ENCODE measurements around the gene ARHGEF16.

Gene ARHGEF16

DNA sequence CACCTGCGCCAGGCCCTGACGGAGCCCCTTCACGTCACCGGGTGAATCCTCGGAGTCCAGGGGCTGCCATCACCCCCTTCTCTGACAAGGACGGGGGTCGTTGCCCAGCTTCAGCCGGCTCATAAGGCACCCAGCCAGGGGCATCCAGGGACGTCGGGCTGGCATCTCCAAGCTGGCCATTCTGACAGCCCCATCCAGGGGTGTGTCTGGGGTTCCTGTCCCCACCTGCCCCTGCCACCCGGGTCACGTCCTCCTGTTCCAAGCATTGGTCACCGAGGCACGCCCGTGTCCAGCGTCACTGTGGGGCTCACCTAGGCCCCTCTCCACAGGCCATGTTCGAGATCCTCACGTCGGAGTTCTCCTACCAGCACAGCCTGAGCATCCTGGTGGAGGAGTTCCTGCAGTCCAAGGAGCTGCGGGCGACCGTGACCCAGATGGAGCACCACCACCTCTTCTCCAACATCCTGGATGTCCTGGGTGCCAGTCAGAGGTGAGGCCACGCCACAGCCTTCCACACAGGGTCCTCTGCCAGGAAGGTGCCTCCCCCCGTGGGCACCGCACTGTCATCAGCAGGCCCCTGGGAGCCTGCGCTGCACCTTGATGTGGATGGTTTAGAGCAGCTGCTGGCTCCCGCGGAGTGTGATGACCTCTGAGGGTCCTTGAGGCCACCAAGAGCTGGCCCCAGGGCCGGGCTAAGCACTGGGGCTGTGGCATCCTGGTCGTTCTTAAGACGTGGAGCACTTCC, 14.8 kb downstream of the ARHGEF16 start:
- DNase-seq: no peak

DNA sequence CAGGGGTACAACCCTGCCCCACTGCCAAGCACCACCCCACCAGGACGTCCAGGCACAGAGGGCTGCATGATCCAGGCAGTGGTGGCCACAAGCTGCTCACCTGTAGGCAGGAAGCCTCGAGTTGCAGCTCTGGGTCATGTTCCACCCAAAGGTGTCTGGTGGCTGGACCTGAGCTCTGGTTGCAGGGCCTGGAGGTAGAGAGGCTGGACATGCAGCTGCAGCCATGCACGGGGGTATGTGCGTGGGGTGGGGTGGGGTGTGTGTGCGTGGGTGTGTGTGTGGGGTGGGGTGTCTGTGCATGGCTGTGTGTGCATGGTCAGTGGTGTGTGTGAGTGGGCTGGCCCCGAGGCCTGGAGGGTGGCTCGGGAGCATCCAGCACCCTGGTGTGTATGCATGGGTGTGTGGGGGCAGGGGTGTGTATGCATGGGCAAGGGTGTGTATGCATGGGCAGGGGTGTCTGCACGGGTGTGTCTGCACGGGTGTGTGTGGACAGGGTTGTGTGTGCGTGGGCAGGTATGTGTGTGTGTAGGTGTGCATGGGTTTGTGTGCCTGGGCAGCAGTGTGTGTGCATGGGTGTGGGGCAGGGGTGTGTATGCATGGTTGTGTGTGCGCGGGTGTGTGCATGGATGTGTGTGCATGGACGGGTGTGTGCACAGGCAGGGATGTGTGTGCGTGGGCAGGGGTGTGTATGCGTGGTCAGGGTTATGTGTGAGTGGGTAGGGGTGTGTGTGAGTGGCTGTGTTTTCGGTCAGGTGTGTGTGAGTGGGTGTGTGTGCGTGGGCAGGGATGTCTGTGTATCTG, 15.6 kb downstream of the ARHGEF16 start:
- DNase-seq: no peak

DNA sequence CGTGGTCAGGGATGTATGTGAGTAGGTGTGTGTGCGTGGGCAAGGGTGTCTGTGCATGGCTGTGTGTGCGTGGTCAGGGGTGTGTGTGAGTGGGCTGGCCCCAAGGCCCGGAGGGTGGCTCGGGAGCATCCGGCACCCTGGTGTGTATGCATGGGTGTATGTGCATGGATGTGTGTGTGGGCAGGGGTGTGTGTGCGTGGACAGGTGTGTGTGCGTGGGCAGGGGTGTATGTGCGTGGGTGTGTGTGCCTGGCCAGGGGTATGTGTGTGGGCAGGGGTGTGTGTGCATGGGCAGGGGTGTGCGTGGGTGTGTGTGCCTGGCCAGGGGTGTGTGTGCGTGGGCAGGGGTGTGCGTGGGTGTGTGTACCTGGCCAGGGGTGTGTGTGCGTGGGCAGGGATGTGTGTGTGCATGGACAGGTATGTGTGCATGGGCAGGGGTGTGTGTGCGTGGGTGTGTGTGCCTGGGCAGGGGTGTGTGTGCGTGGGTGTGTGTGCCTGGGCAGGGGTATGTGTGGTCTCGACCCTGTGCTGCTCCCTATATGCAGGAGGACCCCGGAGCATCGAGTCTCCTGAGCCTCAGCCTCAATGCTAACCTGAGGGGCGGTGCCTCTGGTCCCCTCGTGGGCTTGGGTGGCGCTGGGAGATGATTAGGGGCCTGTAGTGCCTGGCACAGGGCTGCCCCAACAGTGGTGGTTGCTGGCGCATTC, 16.3 kb downstream of the ARHGEF16 start:
- no peak for DNase-seq

DNA sequence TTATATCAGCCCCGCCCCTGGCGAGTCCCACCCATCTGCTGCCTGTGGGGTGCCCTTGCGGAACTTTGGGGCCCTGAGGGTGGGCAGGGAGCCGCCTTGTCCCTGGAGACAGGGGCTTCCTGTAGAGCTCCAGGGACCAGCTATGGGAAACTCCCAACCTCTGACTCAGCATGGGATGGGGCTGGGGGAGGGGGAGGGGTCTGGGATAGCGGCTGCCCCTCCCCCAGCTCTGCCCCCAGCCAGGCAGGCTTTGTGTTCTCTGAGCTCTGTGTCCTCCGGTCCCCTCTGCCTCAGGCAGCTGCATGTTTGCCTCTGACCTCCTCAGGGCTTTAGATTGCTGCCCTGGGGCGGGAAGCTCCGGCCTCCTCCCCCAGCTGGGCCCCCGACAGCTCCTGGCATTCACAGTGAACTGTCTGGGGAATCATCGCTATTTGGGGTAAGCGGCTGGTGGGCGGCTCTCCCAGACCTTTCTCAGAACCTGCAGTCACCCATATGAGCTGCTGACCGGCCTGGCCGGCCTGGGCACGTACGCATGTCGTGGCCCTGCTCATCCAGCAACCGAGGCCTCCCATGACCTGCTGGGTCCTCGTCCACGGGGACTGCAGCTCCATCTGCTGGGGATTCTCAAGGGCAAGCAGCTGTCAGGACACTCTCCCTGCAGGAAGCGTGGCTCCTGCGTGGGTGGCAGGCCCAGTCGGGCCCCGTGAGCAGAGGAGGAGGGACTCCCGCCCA, 17.1 kb downstream of the ARHGEF16 start:
- DNase-seq: no peak

DNA sequence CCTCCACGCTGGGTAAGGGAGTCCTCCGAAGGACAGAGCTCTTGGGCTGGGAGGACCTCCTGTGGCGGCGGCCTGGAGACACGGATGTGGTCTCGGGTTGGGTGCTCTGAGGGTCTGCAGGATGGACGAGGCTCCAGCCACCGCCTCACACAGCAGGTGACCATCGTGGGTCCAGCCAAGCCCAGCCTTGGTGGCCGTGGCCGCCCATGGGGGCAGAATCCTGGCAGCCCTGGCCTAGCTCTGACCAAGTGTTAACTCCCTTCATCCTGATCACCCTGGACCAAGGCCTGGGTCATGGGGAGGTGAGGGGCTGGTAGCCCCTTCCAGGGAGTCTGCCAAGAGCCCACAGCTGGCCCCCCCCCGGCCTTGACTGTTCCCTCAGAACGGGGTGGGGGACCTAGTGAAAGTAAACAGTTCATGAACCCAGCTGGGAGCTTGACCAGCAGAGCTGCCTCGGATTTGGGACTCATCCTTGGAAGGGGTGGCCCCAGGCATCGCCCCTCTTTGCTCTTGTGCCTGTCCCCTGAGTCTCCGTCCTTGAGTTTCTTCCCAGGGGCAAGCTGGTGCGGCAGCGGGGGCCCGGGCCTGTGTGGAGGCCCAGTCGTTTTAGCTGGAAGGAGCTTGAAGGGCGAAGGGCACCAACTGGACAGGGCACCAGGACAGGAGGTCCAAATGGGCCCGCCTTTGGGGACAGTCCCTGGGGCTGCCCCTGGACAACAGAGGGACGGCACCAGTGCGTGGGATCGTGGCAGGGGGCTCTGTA, 17.8 kb downstream of the ARHGEF16 start:
- DNase-seq: no peak

DNA sequence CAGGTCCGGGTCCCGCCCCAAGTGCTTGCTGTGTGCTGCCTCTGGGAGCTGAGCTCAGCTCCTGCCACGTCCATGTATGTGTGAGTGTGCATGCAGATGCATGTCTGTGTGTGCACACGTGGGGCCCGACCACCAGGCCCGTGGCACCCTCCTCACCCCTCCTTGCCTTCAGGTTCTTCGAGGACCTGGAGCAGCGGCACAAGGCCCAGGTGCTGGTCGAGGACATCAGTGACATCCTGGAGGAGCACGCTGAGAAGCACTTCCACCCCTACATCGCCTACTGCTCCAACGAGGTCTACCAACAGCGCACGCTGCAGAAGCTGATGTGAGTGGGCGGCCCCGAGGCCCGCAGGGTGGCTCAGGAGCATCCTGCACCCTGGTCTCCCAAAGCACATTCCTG, 18.4 kb downstream of the ARHGEF16 start:
- no peak for DNase-seq

DNA sequence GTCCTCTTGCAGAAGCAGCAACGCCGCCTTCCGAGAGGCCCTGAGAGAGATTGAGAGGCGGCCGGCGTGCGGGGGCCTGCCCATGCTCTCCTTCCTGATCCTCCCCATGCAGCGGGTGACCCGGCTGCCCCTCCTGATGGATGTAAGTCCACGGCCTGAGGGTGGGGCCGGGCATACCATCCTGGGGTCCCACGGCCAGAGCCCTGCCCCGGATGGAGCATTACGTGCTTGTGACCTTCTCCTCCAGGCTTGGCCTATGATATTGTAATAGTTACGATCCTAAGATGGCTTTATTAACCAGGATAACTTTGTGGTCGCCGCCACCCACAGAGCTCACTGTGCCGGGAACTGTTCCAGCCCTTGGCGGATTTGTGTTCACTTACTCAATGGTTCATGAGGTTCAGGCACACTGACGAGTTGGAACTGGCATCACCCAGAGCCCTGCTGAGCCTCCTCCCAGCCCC, 18.9 kb downstream of the ARHGEF16 start:
- DNase-seq: no peak

DNA sequence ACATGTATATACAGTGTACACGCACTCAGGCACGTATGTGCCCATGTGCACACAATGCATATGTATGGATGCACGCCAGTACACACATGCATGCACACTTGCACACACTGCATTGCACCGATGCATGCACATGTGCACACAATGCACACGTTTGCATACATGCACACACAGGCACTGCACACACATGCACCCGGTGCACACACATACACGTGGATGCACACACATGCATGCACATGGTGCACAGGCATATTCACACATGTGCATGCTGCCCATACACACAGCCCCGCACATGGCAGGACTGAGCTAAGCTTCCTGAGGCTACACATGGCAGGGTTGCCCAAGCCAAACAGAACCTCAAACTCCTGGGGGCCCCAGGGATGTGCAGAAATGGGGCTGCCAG, 19.6 kb downstream of the ARHGEF16 start:
- DNase-seq: no peak

DNA sequence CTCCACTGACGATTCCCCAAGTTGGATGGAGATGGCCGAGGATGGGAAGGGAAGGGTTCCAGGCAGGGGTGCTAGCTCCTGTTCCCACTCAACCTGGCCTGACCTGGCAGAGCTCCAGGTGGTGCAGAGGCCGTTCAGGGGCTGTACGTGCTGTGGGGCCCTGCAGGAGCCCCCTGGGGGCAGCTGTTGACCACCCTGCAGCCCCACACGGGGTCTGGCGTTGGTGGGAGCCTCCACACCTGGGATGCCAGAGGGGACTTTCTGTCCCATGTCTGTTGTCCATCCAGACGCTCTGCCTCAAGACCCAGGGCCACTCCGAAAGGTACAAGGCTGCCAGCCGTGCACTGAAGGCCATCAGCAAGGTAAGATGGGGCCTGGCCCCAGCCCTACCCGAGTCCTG, 20.0 kb downstream of the ARHGEF16 start:
- no peak for DNase-seq

DNA sequence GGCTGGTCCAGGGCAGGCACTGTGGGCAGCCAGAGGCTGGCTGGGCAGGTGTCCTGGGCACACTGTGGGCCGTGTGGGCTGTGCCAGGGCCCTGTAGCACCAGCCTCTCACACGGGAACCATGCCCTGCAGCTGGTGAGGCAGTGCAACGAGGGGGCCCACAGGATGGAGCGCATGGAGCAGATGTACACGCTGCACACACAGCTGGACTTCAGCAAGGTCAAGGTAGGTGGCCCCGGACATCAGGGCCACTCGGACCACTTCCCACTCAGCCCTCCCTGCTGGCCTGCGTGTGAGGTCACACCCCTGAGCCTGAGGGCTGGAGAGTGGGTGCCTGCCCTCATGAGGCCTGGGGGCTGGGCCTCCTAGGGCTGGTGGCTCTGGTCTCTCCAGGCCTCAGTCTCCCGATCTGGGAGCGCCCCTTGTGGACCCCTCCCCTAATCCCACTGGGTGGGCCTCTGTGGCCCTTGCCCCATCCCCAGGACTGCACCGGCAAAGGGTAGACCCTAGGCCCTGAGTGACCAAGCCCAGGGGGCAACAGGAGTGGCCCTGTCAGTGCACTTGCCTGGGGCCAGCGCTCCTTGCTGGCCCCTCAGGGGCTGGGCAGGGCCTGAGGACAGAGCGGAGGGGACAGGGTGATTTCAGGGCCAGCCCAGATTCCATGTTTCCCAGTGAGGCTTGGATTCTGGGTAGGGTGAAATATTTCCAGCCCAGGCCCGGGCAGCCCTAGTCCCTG, 21.5 kb downstream of the ARHGEF16 start:
- DNase-seq: no peak

DNA sequence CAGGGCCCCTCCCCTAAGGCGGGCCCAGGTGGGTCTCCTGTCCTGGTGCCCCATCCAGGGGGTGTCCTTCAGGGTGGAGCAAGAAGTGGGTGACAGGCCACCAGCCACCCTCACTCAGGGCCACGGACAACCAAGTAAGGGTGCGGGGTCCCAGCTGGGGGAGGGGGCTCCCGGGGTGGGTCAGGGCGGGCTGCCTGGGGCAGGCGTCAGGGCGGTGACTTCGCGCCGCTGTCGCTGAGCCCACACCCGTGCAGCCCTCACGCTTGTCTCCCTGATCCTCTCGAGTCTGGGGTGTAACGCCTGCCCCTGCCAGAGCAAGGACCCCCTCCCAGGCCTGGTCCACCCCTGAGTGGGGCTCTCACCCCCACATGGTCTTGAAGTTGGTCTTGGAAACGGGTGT, 22.2 kb downstream of the ARHGEF16 start:
- no peak for DNase-seq

DNA sequence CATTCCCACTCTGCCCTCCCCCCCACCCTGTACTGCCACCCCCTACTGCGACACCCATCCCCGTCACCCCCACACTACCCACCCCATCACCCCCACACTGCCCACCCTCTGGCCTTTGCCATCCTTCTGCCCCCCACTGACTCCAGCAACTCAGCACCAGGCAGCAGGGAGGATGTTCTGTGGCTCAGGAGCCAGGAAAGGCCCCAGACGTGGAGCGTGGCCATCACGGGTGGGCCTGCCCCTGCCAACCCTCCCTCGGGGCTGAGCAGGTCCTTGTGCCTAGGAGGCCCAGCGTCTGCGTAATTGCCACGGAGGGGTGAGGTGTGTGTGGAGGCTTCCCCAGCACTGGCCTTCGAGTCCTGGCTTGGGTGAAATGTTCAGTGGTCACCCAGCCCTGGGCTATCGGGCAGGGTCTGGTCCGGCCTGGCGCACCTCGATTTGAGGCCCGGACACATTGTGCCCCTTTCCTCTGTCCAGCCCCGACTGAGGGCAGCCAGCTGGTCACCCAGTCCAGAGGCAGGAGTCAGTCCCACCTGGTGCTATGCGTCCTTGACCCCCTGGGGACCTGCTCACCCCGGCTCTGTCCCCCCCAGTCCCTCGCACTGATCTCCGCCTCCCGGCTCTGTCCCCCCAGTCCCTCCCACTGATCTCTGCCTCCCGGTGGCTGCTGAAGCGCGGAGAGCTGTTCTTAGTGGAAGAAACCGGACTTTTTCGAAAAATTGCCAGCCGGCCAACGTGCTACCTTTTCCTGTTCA, 23.0 kb downstream of the ARHGEF16 start:
- DNase-seq: no peak

DNA sequence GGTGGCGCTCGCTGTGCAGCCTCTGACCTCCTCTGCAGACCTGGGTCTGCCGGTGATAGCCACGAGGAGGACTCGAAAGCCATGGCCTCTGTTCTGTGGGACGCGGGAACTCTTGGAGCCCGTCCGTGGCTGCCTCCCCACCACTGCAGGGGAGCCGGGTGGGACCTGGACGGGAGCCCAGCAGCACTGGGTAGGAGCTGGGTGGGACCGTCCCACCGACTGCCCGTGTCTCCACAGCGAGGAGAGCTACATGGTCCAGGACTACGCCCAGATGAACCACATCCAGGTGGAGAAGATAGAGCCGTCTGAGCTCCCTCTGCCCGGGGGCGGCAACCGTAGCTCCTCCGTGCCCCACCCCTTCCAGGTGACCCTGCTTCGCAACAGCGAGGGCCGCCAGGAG, 23.7 kb downstream of the ARHGEF16 start:
- DNase-seq: no peak

DNA sequence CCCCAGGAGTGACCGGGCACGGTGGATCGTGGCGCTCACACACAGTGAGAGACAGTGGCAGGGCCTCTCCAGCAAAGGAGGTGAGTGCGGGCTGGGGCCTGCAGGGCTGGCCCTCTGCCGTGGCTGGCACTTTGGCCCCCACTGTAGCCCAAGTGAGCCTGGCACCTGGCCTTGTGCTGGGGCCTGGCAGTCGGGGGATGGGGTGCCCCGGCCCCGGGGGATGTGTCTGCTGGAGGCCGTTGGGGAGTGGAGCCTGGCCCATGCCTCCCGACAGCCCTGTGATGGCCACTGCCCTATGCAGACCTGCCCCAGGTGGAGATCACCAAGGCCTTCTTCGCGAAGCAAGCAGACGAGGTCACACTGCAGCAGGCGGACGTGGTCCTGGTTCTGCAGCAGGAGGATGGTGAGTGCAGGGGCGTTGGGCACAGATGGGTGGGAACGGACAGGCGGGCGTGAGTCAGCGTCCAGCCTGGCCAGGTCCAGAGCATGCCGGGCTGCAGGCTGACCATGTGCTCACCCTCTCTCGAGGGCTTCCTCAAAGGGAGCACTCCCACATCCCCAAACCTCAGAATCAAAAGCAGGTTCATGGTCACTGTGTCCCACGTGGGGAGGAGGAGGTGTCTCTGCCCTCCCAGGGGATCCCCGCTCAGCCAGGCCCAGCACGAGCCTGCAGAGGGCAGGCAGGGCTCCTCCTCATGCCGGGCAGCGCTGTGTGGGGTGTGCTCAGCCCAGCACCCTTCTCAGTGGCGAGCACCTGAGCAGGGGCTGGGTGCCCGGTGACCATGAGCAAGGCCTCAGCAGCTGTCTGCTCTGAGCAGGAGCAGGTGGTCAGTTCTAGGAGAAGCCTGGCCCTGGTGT, 25.3 kb downstream of the ARHGEF16 start:
- DNase-seq: no peak

DNA sequence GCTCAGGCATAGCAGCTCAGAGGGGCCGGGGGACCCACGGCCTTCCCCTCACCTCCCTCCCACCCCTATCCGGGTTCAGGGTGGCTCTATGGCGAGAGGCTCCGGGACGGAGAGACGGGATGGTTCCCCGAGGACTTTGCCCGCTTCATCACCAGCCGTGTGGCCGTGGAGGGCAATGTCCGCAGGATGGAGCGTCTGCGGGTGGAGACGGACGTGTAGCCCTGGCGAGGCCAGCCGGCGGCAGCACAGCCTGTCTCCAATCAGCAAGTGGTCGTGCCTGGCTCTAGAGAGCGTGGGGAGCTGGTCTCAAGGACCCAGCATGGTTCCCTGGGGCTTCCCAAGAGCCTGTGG, 25.9 kb downstream of the ARHGEF16 start:
- no peak for DNase-seq

DNA sequence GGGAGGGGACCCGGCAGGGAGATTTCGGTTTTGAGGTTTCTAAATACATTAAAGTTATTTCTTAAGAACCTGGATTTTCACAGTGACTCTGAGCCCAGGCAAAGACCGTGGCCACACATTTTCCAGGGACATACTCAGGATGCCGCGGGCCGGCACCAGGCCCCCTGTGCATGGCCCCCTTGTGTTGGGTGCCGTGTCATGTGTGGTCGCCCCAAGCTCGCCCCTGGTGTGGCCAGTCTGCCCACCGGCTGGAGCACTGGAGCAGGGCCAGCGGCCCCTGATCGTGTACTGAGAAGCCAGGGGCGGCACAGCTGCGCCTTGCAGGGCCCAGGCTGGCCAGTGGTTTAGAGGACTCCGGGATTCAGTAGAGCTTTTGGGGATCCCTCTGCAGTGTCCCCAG, 26.6 kb downstream of the ARHGEF16 start:
- no peak for DNase-seq

DNA sequence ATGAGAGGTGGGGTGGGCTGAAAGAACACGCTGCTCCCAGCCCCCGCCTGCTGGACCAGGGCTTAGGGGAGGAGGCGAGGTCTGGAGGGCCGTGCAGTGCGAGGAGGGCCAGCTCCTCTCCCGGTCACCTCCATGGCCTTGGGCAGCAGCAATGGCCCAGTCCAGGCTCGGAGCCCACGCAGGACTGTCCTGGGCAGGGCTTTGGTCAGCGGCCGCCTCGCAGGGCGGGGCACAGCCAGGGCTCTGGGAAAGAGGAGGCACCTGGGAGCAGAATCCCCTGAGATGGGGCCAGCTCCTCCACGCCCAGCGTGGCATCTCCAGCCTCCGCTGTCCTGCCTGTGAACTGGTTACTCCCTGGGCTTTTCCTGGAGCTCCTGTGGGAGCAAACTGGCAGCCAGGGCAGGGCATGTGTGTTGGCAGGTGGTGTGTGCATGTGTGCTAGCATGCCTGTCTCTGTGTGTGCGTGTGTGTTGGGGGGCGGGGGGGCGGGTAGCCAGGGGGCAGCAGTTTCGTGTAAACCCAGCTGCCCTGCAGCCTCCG, 27.4 kb downstream of the ARHGEF16 start:
- no peak for DNase-seq

DNA sequence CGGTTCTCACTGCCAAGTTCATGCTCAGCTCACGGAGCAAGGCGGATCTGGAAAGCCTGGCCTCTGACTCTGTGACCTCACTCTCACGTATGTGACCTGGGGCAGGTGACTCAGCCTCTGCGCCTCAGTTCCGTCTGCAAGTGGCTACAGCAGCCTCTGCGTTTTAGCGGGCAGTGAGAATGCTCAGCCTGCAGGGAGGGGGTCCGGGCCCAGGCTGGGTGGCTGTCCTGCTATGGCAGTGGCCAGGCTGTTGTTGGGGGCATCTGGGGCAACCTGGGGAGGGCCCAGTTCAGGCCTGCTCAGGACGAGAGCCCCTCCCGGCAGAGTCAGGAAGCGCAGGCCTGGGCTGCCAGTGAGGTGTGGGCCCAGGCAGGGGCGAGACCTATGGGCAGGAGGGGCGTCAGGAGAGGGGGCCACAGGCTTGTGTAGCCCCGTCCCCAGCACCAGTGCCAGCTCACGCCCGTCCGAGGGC, 27.9 kb downstream of the ARHGEF16 start:
- no peak for DNase-seq

DNA sequence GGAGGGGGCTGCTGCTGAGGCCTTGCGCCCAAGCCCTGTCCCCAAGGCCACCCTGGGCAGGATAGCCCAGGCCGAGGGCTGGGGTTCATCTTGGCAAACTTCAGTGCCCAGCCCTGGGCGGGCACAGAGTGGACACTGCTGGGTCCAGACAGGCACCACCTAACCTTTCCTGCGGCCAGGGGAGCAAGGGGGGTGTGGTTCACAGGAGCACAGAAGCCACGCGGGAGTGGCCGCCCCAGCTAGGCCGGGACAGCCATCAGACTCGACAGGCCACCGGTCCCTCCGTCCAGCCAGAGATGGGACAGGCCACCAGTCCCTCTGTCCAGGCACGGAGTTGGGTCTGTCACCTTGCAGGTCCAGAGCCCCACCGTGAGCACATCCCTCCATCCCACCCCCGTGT, 28.9 kb downstream of the ARHGEF16 start:
- no peak for DNase-seq

Data from effector CD4-positive, alpha-beta T cell (primary cell).